ENCODE data around the gene CCDC91. TPM values are rescaled to one million over a fixed set of nuclear protein-coding genes. Genes with fewer than 3 reads are reported as not detected.
A peak's percentile ranks its signal among the peaks of the same experiment; 100 is the strongest.
"Not testable (repeated sequence)": the region's sequence is repeated elsewhere in the genome, so short reads cannot be mapped to it uniquely, and the experiment has no call there.

The CCDC91 gene
- total RNA-seq, 1 donor from 2014 or later: 50.4 TPM

DNA sequence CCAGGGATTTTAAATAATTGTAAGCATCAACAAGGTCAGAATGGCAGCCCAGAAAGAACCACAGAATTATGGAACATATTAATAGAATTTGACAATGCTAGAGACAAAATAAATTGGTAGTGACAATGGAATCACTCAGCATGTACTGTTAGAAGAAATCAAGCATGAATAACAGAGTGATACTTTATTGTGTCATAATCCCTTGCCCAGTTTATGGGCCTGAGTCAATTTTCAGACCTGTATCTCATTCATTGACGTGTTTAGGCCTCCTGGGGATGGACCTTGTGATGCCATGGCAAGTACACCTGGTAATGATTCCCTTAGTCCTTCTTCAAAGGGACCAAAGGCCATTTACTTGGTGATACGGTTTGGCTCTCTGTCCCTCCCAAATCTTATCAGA lies 12.8 kb upstream of the CCDC91 start:
- no peak for ATAC-seq (ENCODE audit: poor library complexity)
- intact Hi-C loops (cut with DNase I): no loop called here
- DNase-seq: no peak

DNA sequence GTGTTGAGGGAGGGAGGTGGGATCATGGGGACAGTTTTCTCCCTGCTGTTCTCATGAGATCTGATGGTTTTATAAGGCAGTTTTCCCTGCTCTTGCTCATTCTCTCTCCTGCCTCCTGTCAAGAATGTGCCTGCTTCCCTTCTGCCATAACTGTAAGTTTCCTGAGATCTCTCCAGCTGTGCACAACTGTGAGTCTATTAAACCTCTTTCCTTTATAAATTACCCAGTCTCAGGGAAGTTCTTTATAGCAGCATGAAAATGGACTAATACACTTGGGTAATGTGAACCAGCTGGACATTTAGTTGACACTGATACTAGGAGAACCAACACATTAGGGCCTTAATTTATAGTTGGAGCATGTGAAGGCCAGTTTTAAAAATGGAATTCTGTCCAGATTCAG lies 12.4 kb upstream of the CCDC91 start:
- ATAC-seq (ENCODE audit: poor library complexity) (no peak), DNase-seq (no peak)
- intact Hi-C loops (cut with DNase I): no loop called here

DNA sequence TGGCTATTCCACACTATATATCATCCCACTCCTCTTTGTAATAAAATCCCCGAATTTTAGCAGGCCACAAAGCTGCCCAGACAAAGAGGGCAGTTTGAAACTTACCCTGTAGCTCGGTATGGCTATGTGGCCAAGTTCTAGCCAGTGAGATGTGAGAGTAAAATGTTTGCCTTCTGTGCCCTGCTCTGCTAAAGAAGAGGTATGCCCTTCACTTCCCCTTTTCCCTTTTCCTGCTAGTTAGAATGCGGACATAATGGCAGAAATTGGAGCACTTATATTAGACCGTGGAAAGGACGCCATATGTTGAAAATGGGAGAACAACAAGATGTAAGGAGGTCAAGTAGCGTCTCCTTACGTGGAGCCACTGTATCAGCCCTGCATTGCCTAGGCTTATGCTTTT lies 11.5 kb upstream of the CCDC91 start:
- ATAC-seq (ENCODE audit: poor library complexity): no peak
- no peak for DNase-seq
- intact Hi-C loops (cut with DNase I): no loop called here

DNA sequence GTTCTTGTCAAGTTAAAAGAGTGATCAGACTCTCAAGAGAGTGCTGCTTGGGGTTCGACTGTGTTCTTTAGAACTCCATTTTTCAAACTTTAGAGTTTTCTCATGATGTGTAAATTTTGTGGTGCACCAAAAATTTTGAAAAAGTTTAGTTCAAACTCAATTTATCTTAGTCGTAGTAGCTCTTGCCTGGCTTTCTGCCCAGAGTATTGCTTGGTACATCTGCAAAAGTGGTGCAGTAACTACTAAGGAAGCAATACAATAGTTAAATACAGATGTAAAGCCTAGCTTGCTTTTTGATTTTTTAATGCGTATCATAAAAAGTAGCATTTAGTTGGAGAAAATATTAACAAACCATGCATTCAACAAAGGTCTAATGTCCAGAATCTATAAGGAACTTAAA lies 9.5 kb upstream of the CCDC91 start:
- intact Hi-C loops (cut with DNase I): no loop called here
- no peak for DNase-seq
- ATAC-seq (ENCODE audit: poor library complexity): no peak

DNA sequence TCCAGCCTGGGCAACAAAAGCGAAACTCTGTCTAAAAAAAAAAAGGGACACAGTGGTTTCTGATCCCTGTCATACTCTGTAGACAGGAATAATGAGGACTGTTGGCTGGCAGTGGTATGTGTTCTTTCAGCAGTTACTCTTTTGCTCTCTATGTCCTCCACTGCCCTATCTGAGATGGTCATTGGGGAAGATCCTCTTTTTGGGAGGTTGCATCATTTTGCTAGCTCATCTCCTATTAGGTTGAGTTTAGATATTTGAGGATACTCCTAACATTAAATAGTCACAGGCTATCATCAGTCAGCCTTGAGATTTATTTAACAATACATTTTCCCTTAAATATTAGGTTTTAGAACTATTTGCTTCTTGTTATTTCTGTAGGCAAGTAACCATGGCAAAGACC lies 5.9 kb upstream of the CCDC91 start:
- ATAC-seq (ENCODE audit: poor library complexity): no peak
- no peak for DNase-seq
- intact Hi-C loops (cut with DNase I): no loop called here

DNA sequence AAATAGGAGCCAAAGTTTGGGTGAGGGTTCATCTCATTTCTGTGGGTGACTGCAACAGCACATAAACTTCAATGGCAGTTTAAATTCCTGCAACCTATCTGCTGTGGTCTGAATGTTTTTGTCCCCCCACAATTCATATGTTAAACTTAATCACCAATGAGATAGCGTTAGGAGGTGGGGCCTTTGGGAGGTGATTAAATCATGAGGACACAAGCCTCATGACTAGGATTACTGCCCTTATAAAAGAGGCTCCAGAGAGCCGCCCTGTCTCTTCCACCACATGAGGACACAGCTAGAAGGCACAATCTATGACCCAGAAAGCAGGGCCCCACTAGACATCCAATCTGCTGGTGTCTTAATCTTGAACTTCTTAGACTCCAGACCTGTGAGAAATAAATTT lies 3.8 kb upstream of the CCDC91 start:
- ATAC-seq (ENCODE audit: poor library complexity): no peak
- intact Hi-C loops (cut with DNase I): no loop called here
- no peak for DNase-seq

DNA sequence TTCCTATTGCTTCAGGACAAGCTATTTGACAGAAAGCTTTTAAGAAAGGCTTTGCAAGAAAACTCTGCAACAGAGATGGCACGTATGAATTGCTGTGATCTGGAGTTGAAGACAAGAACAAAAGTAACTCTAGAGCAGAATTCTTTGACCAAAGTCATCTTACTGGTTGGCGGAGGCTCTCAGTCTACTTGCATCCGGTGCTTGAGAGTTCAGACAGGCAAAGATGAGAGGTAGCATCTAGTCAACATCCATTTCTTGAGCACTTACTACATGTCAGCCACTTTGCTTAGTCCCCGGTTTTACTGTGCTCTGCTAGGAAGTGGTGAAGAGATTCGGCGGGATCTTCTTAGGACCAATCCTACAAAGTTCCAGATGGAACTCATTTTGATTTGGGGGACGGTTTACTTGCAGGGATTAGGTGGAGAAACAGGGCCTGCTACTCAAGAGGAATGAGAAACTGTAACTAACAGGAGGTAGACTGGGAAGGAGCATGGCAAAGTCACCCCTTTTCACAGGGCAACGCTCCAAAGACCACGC lies 404 bp upstream of the CCDC91 start:
- DNase-seq: no peak
- no peak for ATAC-seq (ENCODE audit: poor library complexity)
- intact Hi-C loops (cut with DNase I): no loop called here

DNA sequence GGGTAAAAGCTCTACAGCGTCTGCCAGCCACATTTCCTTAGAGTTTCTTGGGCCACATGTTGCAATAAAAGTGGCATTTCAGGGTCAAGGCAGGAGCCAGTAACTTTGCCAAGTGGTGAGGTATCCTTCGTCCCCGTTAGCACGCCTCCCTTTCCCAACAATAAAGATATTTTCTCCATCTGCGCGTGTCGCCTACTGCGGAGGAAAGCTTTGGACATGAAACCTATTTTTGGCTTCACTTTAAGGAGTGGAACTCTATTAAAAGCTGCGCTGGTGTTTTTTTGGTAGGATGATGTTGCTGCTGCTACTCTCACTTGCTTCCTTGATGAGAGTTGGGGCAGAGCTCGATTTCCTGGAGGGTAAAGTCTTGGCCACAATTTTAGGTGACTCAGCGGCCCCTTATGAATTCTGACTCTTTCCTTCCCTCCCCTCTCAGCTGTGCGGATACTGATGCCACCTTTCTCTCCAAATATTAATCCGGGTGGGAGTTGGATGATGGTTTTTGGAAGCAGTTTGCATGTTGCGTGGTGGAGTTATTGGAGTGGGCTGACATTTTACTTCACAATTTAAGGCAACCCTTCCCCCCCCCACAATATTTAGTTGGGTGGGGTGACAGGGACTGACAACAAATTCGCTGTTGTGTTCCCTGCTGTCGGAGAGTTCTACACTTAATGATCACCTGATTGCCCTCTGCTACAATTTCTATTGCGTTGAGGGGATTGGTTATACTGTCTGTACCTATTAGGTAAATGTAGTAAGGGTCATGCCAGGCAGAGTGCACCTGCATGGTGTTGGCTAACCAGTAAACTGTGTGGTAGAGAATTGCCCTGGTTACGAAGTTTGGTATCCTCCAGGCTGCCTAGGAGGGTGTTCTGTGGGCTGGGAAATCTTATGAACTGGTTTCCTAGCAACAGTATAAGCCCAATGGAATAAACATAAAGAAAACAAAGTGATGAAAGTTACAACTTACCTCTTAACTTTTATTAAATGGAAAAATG lies 1.1 kb downstream of the CCDC91 start:
- intact Hi-C loops (cut with DNase I): no loop called here
- DNase-seq: no peak
- ATAC-seq (ENCODE audit: poor library complexity): peak; percentile 63

DNA sequence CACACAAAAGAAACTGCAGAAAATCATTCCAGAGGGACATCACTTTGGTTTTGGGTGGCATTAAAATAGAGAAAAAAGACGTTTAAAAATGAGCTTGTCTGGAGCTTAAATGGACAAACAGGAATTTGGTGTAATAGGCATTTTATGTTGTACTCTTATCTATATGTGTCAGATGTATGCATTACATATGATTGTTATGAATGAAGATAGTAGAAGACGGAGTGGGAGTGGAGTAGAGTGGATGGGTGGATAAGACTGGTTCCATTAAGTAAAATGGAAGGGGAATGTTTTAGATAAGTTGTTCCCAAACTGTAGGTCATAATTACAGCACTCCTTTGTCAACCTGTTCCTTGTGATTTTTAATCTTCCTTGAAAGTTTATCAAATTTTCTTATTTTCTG lies 1.9 kb downstream of the CCDC91 start:
- intact Hi-C loops (cut with DNase I): no loop called here
- no peak for DNase-seq

DNA sequence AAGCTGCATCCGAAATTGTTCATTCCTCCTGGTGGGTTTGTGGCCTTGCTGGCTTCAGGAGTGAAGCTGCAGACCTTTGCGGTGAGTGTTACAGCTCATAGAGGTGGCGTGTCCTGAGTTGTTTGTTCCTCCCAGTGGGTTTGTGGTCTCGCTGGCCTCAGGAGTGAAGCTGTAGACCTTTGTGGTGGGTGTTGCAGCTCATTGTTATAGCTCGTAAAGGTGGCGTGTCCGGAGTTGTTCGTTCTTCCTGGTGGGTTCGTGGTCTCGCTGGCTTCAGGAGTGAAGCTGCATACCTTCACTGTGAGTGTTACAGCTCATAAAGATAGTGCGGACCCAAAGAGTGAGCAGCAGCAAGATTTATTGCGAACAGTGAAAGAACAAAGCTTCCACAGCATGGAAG lies 4.4 kb downstream of the CCDC91 start:
- intact Hi-C loops (cut with DNase I); DNase-seq; ATAC-seq (ENCODE audit: poor library complexity): not testable (repeated sequence)

More for the DNA sequence above, 1.9 kb downstream of the CCDC91 start:
- ATAC-seq (ENCODE audit: poor library complexity): no peak

DNA sequence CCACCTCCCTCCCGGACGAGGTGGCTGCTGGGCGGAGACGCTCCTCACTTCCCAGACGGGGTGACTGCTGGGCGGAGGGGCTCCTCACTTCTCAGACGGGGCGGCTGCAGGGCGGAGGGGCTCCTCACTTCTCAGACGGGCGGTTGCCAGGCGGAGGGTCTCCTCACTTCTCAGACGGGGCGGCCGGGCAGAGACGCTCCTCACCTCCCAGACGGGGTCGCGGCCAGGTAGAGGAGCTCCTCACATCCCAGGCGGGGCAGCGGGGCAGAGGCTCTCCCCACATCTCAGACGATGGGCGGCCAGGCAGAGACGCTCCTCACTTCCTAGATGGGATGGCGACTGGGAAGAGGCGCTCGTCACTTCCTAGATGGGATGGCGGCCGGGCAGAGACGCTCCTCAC lies 10.9 kb downstream of the CCDC91 start:
- DNase-seq; ATAC-seq (ENCODE audit: poor library complexity); intact Hi-C loops (cut with DNase I): not testable (repeated sequence)

DNA sequence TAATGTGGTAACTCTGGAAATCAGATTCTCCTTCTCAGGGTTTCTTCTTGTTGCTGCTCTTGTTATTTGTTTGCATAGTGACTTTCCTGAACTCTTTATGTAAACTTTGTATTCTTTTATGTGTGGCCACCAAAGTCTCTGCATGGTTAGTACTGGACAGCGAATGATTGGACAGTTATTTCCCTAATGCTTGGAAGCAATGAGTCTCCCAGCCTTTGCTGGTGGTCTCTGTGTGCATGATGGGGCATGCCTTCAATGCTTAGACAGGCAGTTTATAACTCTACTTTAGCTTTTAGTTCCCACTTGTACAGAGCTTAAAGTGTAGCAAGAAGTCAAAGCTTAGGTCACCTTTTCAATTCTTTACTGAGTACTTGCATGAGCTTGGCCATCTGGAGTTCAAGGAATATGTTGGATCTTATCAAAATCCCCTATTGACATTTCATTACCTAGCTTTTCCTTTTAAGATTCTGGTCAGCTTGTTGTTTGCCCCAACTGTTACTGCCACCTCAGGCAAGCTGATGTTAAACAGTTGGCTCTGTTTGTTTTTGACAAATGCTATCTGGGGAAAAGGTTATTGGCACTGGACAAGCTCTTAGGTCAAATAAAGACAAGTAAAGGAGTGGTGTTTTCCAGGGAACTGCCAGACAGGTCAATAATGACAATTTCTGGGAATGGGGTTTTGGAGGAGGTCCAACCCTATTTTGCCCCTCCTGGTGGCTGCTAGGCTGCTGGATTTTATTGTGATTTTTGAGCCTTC lies 12.3 kb downstream of the CCDC91 start:
- peak; percentile 38 for ATAC-seq (ENCODE audit: poor library complexity)

DNA sequence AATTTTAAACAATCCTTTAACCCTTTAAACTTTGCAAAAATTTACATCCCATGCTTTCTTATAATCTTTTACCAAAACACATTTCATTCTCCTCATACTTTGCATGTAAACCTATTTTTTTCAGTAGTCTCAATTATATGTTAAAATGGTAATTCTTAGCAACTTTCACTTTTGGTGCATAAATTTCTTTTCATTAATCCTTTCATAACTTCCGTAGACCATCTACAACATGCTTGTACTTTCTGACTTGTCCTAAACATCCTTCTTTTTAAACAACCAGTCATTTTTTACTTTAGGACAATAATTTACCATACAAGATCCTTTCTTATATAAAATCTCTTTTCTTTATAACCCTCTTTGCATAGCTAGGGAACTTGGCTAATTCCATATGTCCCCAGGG lies 19.5 kb downstream of the CCDC91 start:
- no peak for ATAC-seq (ENCODE audit: poor library complexity)

More for the DNA sequence above, 12.3 kb downstream of the CCDC91 start:
- no peak for DNase-seq
- intact Hi-C loops (cut with DNase I): no loop called here

DNA sequence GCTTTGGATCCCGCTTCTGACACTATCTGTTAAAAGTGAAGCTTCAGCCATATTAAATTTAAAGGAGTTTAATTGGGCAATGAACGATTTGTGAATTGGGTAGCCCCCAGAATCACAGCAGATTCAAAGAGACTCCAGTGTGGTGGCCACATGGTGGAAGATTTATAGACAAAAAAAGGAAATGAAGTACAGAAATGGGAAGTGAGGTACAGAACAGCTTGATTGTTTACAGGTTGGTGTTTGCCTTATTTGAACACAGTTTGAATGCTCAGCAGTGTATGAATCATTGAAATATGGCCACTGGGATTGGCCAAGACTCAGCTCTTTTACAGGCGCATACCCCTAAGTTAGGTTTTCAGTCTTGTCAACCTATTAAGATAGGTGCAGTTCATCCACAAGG lies 21.9 kb downstream of the CCDC91 start:
- intact Hi-C loops (cut with DNase I): no loop called here
- ATAC-seq (ENCODE audit: poor library complexity) (no peak), DNase-seq (no peak)

More for the DNA sequence above, 19.5 kb downstream of the CCDC91 start:
- DNase-seq: no peak
- intact Hi-C loops (cut with DNase I): no loop called here

DNA sequence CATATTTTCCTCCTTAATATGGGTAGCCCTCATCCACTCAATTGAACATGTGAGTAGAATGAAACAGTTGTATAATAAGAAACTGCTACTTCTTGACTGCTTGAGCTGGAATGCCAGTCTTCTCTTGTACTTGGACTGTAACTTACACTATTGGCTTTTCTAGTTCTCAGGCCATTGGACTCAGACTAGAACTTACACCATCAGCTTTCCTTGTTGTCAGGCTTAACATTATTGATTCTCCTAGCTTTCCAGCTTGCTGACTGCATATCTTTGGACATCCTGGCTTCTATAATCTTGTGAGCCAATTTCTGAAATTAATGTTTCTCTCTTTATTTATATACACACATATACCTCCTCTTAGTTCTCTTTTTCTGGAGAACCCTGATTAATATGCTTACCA lies 24.8 kb downstream of the CCDC91 start:
- DNase-seq: no peak
- ATAC-seq (ENCODE audit: poor library complexity): no peak
- intact Hi-C loops (cut with DNase I): no loop called here

DNA sequence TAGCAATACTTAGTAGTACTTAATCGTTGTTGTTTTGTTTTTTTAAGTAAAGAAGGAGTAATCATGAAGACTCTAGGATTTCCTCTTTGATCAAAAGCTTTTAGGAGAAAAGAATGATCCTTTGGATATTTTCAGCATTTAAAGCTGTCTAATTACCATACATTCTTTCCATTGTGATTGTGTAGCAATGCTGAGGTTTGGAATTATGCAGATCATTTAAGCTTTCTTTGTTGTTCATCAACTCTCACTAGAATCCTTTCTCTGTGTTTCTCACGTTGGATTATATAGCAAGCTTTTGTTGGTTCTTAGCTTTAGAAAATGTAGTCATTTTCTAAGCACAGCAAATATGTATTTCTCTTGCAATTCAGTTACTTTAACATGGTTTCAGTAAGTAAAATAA lies 25.8 kb downstream of the CCDC91 start:
- intact Hi-C loops (cut with DNase I): no loop called here
- no peak for DNase-seq
- no peak for ATAC-seq (ENCODE audit: poor library complexity)

DNA sequence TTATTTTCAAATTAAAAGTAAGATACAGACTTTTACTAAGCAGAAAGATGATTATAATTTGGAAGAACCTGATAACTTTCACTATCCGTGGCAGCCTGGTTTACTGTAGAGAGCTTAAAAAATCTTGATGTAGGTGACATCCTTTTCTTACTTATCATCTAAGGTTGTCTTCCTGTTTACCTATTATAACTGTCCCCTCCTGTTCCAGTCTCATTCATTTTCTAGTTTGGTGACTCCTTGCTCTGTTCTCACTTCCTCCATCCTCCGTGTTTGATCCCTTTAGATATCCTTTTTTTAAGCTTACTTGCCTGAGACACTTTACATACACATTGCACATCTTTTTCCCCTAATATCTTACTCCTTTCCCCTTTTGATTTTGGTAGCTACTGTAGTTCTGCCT lies 27.5 kb downstream of the CCDC91 start:
- no peak for DNase-seq
- ATAC-seq (ENCODE audit: poor library complexity): no peak
- intact Hi-C loops (cut with DNase I): no loop called here

DNA sequence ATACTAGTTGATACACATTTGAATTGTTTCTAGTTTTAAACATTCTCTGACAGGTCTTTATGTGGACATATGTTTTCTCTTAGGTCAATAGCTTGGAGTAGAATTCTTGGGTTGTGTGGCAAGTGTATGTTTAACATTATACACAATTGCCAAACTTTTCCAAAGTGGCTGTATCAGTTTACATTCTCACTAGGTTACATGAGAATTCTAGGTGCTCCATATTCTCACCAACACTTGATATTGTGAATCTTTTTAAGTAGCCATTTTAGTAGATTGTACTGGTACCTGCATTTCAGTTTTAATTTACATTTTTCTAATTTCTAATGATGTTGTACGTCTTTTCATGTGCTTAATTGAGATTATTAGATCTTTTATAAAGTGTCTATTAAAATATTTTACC lies 28.6 kb downstream of the CCDC91 start:
- intact Hi-C loops (cut with DNase I): no loop called here

DNA sequence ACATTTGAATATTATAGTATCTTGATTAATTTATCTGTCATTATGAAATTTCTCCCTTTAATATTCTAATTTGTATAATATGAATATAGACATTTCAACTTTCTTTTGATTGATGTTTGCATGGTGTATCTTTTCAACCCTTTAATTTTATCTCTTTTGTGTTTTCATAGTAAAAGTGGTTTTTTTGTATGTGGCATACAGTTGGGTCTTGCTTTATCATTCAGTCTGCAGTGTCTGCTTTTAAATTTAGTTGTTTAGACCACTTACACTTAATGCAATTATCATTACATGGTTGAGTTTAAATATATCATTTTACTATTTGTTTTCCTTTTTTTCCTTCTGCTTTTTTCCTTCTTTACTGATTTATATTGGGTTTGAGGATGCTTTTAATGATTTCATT lies 29.6 kb downstream of the CCDC91 start:
- intact Hi-C loops (cut with DNase I): no loop called here
- ATAC-seq (ENCODE audit: poor library complexity) (no peak), DNase-seq (no peak)

More for the DNA sequence above, 28.6 kb downstream of the CCDC91 start:
- DNase-seq: no peak
- ATAC-seq (ENCODE audit: poor library complexity): no peak
